ENCODE results near the gene NIM1K. TPM values are rescaled to one million over a fixed set of nuclear protein-coding genes. Genes with fewer than 3 reads are reported as not detected.
"Not testable (repeated sequence)": the region's sequence is repeated elsewhere in the genome, so short reads cannot be mapped to it uniquely, and the experiment has no call there.

NIM1K gene
- total RNA-seq, 2 donors from 2014 or later = 0.52 TPM; not detected in 1

- H3K9me3 ChIP-seq = no peaks in the 10 kb centered on the region
- no peaks in the 10 kb centered on the region for H3K36me3 ChIP-seq (replicated peaks in 1 of 2; ENCODE audit: insufficient read depth in 1 of 2, low read depth in 2 of 2)
- no peaks in the 10 kb centered on the region for H3K27me3 ChIP-seq
- peak overlapping the region in 1 of 2 donors; percentile 16 for H3K4me3 ChIP-seq
- DNase-seq (peak in 1 of 4 donors; percentile 34), ATAC-seq (peak; percentile 54)
- no peak overlapping the region for H3K27ac ChIP-seq
- TF ChIP-seq, protein P1, sequence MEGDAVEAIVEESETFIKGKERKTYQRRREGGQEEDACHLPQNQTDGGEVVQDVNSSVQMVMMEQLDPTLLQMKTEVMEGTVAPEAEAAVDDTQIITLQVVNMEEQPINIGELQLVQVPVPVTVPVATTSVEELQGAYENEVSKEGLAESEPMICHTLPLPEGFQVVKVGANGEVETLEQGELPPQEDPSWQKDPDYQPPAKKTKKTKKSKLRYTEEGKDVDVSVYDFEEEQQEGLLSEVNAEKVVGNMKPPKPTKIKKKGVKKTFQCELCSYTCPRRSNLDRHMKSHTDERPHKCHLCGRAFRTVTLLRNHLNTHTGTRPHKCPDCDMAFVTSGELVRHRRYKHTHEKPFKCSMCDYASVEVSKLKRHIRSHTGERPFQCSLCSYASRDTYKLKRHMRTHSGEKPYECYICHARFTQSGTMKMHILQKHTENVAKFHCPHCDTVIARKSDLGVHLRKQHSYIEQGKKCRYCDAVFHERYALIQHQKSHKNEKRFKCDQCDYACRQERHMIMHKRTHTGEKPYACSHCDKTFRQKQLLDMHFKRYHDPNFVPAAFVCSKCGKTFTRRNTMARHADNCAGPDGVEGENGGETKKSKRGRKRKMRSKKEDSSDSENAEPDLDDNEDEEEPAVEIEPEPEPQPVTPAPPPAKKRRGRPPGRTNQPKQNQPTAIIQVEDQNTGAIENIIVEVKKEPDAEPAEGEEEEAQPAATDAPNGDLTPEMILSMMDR (IDR thresholded peaks at IDR 0.05) = no peak
- no peak for TF ChIP-seq POLR2A (IDR thresholded peaks at IDR 0.05)
- 5 to 6% methylated on average over 12 of the region's 12 CpGs for WGBS, 2 donors
- peaks cover 29% of the 10 kb centered on the region for H3K4me1 ChIP-seq
- intact Hi-C loops (cut with DNase I) = no loop called here
Observed at GRCh38 chr5:43193181-43193893, 1.3 kb downstream of the NIM1K start.

DNA sequence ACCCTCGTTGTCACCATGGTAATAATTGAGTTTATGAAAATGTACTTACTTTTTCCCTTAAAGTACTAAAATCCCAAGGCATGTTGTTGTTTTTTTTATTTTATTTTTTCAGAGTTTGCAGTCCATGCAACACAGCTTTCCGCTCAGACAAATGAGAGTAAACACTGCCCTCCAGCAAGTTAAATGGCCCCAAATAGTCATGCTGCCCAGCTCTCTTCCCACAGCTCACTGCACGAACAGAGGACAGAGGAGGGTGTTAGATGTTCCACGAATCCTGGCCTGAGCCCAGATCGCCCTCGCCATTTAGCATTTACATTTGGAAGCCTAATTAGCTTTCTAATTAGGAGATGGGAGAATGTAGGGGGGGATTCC, 1.9 kb downstream of the NIM1K start:
- WGBS, 2 donors = 48 to 53% methylated on average over 6 of the region's 6 CpGs
- intact Hi-C loops (cut with DNase I) = no loop called here

DNA sequence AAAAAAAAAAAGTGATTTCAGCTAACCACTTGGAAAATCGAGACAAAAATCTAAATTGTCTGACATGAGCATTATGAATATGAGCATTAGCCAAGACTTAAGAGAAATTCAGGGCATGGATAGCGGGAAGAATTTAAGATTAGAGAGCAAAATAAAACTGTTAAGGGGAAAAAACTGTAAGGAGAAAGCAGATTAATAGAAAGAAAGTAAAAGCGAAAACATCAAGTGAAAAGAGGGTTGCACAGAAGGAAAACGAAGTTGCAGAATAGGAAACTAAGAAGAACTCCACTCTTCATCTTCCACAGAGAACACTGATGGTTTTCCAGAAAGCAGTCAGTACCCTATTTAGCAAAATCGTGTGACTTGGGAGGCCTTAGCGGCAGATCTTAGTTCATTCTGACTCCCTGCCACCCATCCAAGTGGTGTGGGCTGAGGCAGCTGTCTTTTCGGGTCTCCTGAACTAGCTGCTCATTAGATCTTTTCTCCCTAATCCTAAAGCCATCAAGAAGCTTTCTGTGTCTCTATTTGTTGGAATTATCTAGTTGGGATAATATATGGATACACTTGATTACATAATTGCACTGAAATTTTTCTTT, 3.7 kb downstream of the NIM1K start:
- intact Hi-C loops (cut with DNase I) = no loop called here
- 74 to 78% methylated on average over 7 of the region's 7 CpGs for WGBS, 2 donors
- H3K4me1 ChIP-seq = peaks cover 29% of the 10 kb centered on the region
- no peaks in the 10 kb centered on the region for H3K27me3 ChIP-seq
- no peak overlapping the region for H3K27ac ChIP-seq
- no peak for TF ChIP-seq POLR2A (IDR thresholded peaks at IDR 0.05)
- TF ChIP-seq, protein P1 (IDR thresholded peaks at IDR 0.05) = no peak
- DNase-seq = no peak
- no peaks in the 10 kb centered on the region for H3K9me3 ChIP-seq
- no peak for ATAC-seq
- H3K4me3 ChIP-seq = no peak overlapping the region
- no peaks in the 10 kb centered on the region for H3K36me3 ChIP-seq (replicated peaks in 1 of 2; ENCODE audit: insufficient read depth in 1 of 2, low read depth in 2 of 2)

More for the DNA sequence above, 1.9 kb downstream of the NIM1K start:
- no peaks in the 10 kb centered on the region for H3K36me3 ChIP-seq (replicated peaks in 1 of 2; ENCODE audit: insufficient read depth in 1 of 2, low read depth in 2 of 2)
- no peak for ATAC-seq
- H3K27ac ChIP-seq = no peak overlapping the region
- H3K4me1 ChIP-seq = peaks cover 29% of the 10 kb centered on the region
- no peaks in the 10 kb centered on the region for H3K27me3 ChIP-seq
- no peak overlapping the region for H3K4me3 ChIP-seq
- TF ChIP-seq POLR2A (IDR thresholded peaks at IDR 0.05) = no peak
- TF ChIP-seq, protein P1 (IDR thresholded peaks at IDR 0.05) = no peak
- DNase-seq = no peak
- no peaks in the 10 kb centered on the region for H3K9me3 ChIP-seq

DNA sequence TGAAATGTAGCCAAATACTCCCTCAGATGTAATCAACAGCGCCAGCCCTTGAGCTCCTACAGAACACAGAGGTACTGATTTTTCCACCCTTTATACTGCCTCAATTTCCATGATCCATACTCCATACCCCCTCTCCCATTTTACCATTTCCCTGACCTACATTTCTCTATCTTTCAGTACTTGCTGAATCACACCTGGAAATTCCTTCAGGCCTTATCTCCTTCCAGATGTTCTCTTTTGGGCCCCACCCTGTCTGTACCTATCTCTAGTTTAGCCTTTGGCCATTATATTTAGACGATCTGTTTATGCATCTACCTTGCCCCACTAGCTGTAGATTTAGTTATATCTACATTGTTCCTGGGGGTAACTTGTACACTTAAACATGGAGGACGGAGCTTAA, 5.5 kb downstream of the NIM1K start:
- Histone ChIP-seq H3K4me3 (no peak overlapping the region), H3K4me1 (peaks cover 12% of the 10 kb centered on the region), H3K9me3 (no peaks in the 10 kb centered on the region), H3K27ac (no peak overlapping the region), H3K27me3 (no peaks in the 10 kb centered on the region), H3K36me3 (replicated peaks in 1 of 2; ENCODE audit: insufficient read depth in 1 of 2, low read depth in 2 of 2) (no peaks in the 10 kb centered on the region)
- TF ChIP-seq, protein P1 (IDR thresholded peaks at IDR 0.05) = no peak
- no peak for TF ChIP-seq POLR2A (IDR thresholded peaks at IDR 0.05)
- 57 to 62% methylated on average over 3 of the region's 3 CpGs for WGBS, 2 donors
- intact Hi-C loops (cut with DNase I) = no loop called here
- ATAC-seq (no peak), DNase-seq (no peak)

- DNase-seq; intact Hi-C loops (cut with DNase I); H3K36me3 ChIP-seq (replicated peaks in 1 of 2; ENCODE audit: insufficient read depth in 1 of 2, low read depth in 2 of 2); H3K27ac ChIP-seq; H3K27me3 ChIP-seq; ATAC-seq; H3K4me3 ChIP-seq; H3K9me3 ChIP-seq; H3K4me1 ChIP-seq: not testable (repeated sequence)
- 74 to 82% methylated on average over 5 of the region's 5 CpGs for WGBS, 2 donors
Observed at GRCh38 chr5:43201442-43201841, 9.4 kb downstream of the NIM1K start.
